ENCODE data around the gene SEC62.

SEC62 gene

GRCh38 chr3:169992156-169992555, 25.5 kb downstream of the SEC62 start:
- TF ChIP-seq CTCF (IDR thresholded peaks at IDR 0.05) = no peak
- no peak for TF ChIP-seq ZFX (IDR thresholded peaks at IDR 0.05; ENCODE audit: borderline replicate concordance)
- no peak overlapping the region for H3K27ac ChIP-seq

- TF ChIP-seq CTCF (IDR thresholded peaks at IDR 0.05) (no peak), ZFX (IDR thresholded peaks at IDR 0.05; ENCODE audit: borderline replicate concordance) (no peak)
- no peak overlapping the region for H3K27ac ChIP-seq
Observed at GRCh38 chr3:169992781-169993180, 26.2 kb downstream of the SEC62 start.

GRCh38 chr3:169993761-169994160, 27.2 kb downstream of the SEC62 start:
- TF ChIP-seq ZFX (IDR thresholded peaks at IDR 0.05; ENCODE audit: borderline replicate concordance) (no peak), CTCF (IDR thresholded peaks at IDR 0.05) (no peak)
- no peak overlapping the region for H3K27ac ChIP-seq

DNA sequence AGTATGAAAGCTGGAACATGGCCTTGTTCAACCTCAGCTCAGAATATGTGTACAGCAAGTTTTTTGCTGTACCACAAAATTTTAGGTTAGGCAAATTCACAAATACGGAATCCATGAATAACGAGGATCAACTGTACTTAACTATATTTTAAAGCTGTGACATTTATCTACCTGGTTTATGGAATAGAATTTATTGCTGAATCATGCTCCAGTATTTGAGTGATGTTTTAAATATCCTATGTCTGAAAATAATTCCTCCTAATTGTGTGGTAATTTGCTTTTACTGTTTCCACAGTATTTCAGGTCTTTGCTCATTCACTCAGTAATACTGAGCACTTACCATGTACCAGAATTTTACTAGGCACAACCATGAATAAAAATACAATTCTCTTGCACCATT, 29.5 kb downstream of the SEC62 start:
- no peak for TF ChIP-seq CTCF (IDR thresholded peaks at IDR 0.05)
- no peak for TF ChIP-seq ZFX (IDR thresholded peaks at IDR 0.05; ENCODE audit: borderline replicate concordance)
- no peak overlapping the region for H3K27ac ChIP-seq

DNA sequence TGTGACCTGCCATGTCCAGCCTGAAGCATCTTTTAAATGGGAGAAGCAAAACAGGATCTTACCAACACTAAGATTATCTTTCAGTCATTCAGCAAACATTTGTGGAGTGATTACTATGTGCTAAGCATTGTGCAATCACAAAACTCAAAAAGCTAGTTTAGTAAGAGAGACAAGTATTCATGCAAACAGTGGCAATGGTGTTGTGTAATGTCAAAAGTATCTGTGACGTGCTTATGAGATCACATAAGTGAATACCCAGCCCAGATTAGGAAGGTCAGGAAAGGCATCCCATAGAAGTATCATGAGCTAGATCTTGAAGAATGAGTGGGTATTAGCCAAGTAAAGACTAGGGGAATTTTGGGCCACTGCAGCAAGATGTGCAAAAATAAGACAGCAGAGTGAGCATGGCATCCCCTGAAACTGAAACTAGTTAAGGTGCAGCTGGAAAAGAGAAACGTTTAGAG, 32.1 kb downstream of the SEC62 start:
- H3K27ac ChIP-seq = no peak overlapping the region
- TF ChIP-seq ZFX (IDR thresholded peaks at IDR 0.05; ENCODE audit: borderline replicate concordance) (no peak), CTCF (IDR thresholded peaks at IDR 0.05) (no peak)

GRCh38 chr3:169999433-169999832, 32.8 kb downstream of the SEC62 start:
- TF ChIP-seq ZFX (IDR thresholded peaks at IDR 0.05; ENCODE audit: borderline replicate concordance) (no peak), CTCF (IDR thresholded peaks at IDR 0.05) (no peak)
- H3K27ac ChIP-seq = no peak overlapping the region

DNA sequence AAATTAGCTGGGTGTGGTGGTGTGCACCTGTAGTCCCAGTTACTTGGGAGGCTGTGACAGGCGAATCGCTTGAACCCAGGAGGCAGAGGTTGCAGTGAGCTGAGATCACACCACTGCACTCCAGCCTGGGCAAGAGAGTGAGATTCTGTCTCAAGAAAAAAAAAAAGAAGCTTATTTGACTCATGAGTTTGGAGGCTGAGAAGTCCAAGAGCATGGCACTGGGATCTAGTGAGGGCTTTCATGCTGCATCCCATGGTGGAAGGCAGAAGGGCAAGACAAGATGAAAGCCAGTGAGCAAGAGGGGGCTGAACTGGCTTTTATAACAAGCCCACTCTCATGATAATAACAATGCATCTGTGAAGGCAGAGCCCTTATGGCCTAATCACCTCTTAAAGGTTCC, 33.4 kb downstream of the SEC62 start:
- TF ChIP-seq CTCF (IDR thresholded peaks at IDR 0.05) (no peak), ZFX (IDR thresholded peaks at IDR 0.05; ENCODE audit: borderline replicate concordance) (no peak)
- H3K27ac ChIP-seq = no peak overlapping the region

All from 22Rv1 (cell line).